ENCODE measurements around the gene GFAP.

GFAP gene

GRCh38 chr17:44921122-44921882, 6.0 kb upstream of the GFAP start:
- Histone ChIP-seq H3K4me1 (ENCODE audit: control insufficient read depth, insufficient read depth, low read length) (peaks cover 24% of the 10 kb centered on the region), H3K27me3 (ENCODE audit: control insufficient read depth in 1 of 2, insufficient read depth in 2 of 2, low read length in 2 of 2) (no peaks in the 10 kb centered on the region), H3K27ac (ENCODE audit: low read length) (no peak overlapping the region), H3K36me3 (ENCODE audit: control insufficient read depth in 2 of 2, insufficient read depth in 2 of 2, low read length in 2 of 2) (no peaks in the 10 kb centered on the region), H3K9me3 (ENCODE audit: control insufficient read depth in 2 of 2, low read length in 2 of 2) (no peaks in the 10 kb centered on the region), H3K9ac (ENCODE audit: low read length in 2 of 2) (no peak overlapping the region), H3K4me3 (ENCODE audit: low read length in 2 of 2) (no peak overlapping the region)

GRCh38 chr17:44920565-44920940, 5.3 kb upstream of the GFAP start:
- Histone ChIP-seq H3K9ac (ENCODE audit: low read length in 2 of 2) (no peak overlapping the region), H3K9me3 (ENCODE audit: control insufficient read depth in 2 of 2, low read length in 2 of 2) (no peaks in the 10 kb centered on the region), H3K27ac (ENCODE audit: low read length) (no peak overlapping the region), H3K36me3 (ENCODE audit: control insufficient read depth in 2 of 2, insufficient read depth in 2 of 2, low read length in 2 of 2) (no peaks in the 10 kb centered on the region), H3K27me3 (ENCODE audit: control insufficient read depth in 1 of 2, insufficient read depth in 2 of 2, low read length in 2 of 2) (no peaks in the 10 kb centered on the region), H3K4me3 (ENCODE audit: low read length in 2 of 2) (no peak overlapping the region), H3K4me1 (ENCODE audit: control insufficient read depth, insufficient read depth, low read length) (peaks cover 28% of the 10 kb centered on the region)

- Histone ChIP-seq H3K4me1 (ENCODE audit: control insufficient read depth, insufficient read depth, low read length) (peaks cover 28% of the 10 kb centered on the region), H3K4me3 (ENCODE audit: low read length in 2 of 2) (peak overlapping the region in 1 of 2 donors; percentile 3), H3K27ac (ENCODE audit: low read length) (no peak overlapping the region), H3K27me3 (ENCODE audit: control insufficient read depth in 1 of 2, insufficient read depth in 2 of 2, low read length in 2 of 2) (no peaks in the 10 kb centered on the region), H3K9ac (ENCODE audit: low read length in 2 of 2) (no peak overlapping the region), H3K36me3 (ENCODE audit: control insufficient read depth in 2 of 2, insufficient read depth in 2 of 2, low read length in 2 of 2) (no peaks in the 10 kb centered on the region), H3K9me3 (ENCODE audit: control insufficient read depth in 2 of 2, low read length in 2 of 2) (no peaks in the 10 kb centered on the region)
These were observed 4.7 kb upstream of the GFAP start for GRCh38 chr17:44919885-44920564.

- no peak overlapping the region for H3K27ac ChIP-seq (ENCODE audit: low read length)
- peaks cover 28% of the 10 kb centered on the region for H3K4me1 ChIP-seq (ENCODE audit: control insufficient read depth, insufficient read depth, low read length)
- no peaks in the 10 kb centered on the region for H3K9me3 ChIP-seq (ENCODE audit: control insufficient read depth in 2 of 2, low read length in 2 of 2)
- H3K9ac ChIP-seq (ENCODE audit: low read length in 2 of 2): no peak overlapping the region
- no peaks in the 10 kb centered on the region for H3K27me3 ChIP-seq (ENCODE audit: control insufficient read depth in 1 of 2, insufficient read depth in 2 of 2, low read length in 2 of 2)
- H3K36me3 ChIP-seq (ENCODE audit: control insufficient read depth in 2 of 2, insufficient read depth in 2 of 2, low read length in 2 of 2): no peaks in the 10 kb centered on the region
- no peak overlapping the region for H3K4me3 ChIP-seq (ENCODE audit: low read length in 2 of 2)
These were observed 4.1 kb upstream of the GFAP start for GRCh38 chr17:44919411-44919810.

- peaks cover 28% of the 10 kb centered on the region for H3K4me1 ChIP-seq (ENCODE audit: control insufficient read depth, insufficient read depth, low read length)
- no peak overlapping the region for H3K27ac ChIP-seq (ENCODE audit: low read length)
- no peak overlapping the region for H3K9ac ChIP-seq (ENCODE audit: low read length in 2 of 2)
- H3K27me3 ChIP-seq (ENCODE audit: control insufficient read depth in 1 of 2, insufficient read depth in 2 of 2, low read length in 2 of 2): no peaks in the 10 kb centered on the region
- H3K4me3 ChIP-seq (ENCODE audit: low read length in 2 of 2): no peak overlapping the region
- H3K9me3 ChIP-seq (ENCODE audit: control insufficient read depth in 2 of 2, low read length in 2 of 2): no peaks in the 10 kb centered on the region
- H3K36me3 ChIP-seq (ENCODE audit: control insufficient read depth in 2 of 2, insufficient read depth in 2 of 2, low read length in 2 of 2): no peaks in the 10 kb centered on the region
These were observed 2.7 kb upstream of the GFAP start for GRCh38 chr17:44918006-44918405.

GRCh38 chr17:44917456-44917855, 2.2 kb upstream of the GFAP start:
- no peaks in the 10 kb centered on the region for H3K9me3 ChIP-seq (ENCODE audit: control insufficient read depth in 2 of 2, low read length in 2 of 2)
- no peaks in the 10 kb centered on the region for H3K36me3 ChIP-seq (ENCODE audit: control insufficient read depth in 2 of 2, insufficient read depth in 2 of 2, low read length in 2 of 2)
- no peak overlapping the region for H3K4me3 ChIP-seq (ENCODE audit: low read length in 2 of 2)
- no peaks in the 10 kb centered on the region for H3K27me3 ChIP-seq (ENCODE audit: control insufficient read depth in 1 of 2, insufficient read depth in 2 of 2, low read length in 2 of 2)
- H3K9ac ChIP-seq (ENCODE audit: low read length in 2 of 2): no peak overlapping the region
- H3K4me1 ChIP-seq (ENCODE audit: control insufficient read depth, insufficient read depth, low read length): peaks cover 28% of the 10 kb centered on the region
- H3K27ac ChIP-seq (ENCODE audit: low read length): peak overlapping the region; percentile 53

GRCh38 chr17:44916781-44917241, 1.5 kb upstream of the GFAP start:
- Histone ChIP-seq H3K27ac (ENCODE audit: low read length) (peak overlapping the region; percentile 71), H3K4me1 (ENCODE audit: control insufficient read depth, insufficient read depth, low read length) (peaks cover 28% of the 10 kb centered on the region), H3K36me3 (ENCODE audit: control insufficient read depth in 2 of 2, insufficient read depth in 2 of 2, low read length in 2 of 2) (no peaks in the 10 kb centered on the region), H3K4me3 (ENCODE audit: low read length in 2 of 2) (no peak overlapping the region), H3K9ac (ENCODE audit: low read length in 2 of 2) (peak overlapping the region in 1 of 2 donors; percentile 26), H3K27me3 (ENCODE audit: control insufficient read depth in 1 of 2, insufficient read depth in 2 of 2, low read length in 2 of 2) (peaks cover 0 to 2% of the 10 kb centered on the region in 2 donors), H3K9me3 (ENCODE audit: control insufficient read depth in 2 of 2, low read length in 2 of 2) (no peaks in the 10 kb centered on the region)

GRCh38 chr17:44915862-44916780, 821 bp upstream of the GFAP start:
- Histone ChIP-seq H3K4me3 (ENCODE audit: low read length in 2 of 2) (no peak overlapping the region), H3K27me3 (ENCODE audit: control insufficient read depth in 1 of 2, insufficient read depth in 2 of 2, low read length in 2 of 2) (peaks cover 2 to 4% of the 10 kb centered on the region in 2 donors), H3K9ac (ENCODE audit: low read length in 2 of 2) (peak overlapping the region; percentile 21 to 26), H3K4me1 (ENCODE audit: control insufficient read depth, insufficient read depth, low read length) (peaks cover 35% of the 10 kb centered on the region), H3K36me3 (ENCODE audit: control insufficient read depth in 2 of 2, insufficient read depth in 2 of 2, low read length in 2 of 2) (no peaks in the 10 kb centered on the region), H3K9me3 (ENCODE audit: control insufficient read depth in 2 of 2, low read length in 2 of 2) (no peaks in the 10 kb centered on the region), H3K27ac (ENCODE audit: low read length) (peak overlapping the region; percentile 71)

- no peaks in the 10 kb centered on the region for H3K36me3 ChIP-seq (ENCODE audit: control insufficient read depth in 2 of 2, insufficient read depth in 2 of 2, low read length in 2 of 2)
- no peak overlapping the region for H3K27ac ChIP-seq (ENCODE audit: low read length)
- H3K27me3 ChIP-seq (ENCODE audit: control insufficient read depth in 1 of 2, insufficient read depth in 2 of 2, low read length in 2 of 2): peaks cover 4 to 5% of the 10 kb centered on the region in 2 donors
- no peak overlapping the region for H3K4me3 ChIP-seq (ENCODE audit: low read length in 2 of 2)
- peaks cover 32% of the 10 kb centered on the region for H3K4me1 ChIP-seq (ENCODE audit: control insufficient read depth, insufficient read depth, low read length)
- no peaks in the 10 kb centered on the region for H3K9me3 ChIP-seq (ENCODE audit: control insufficient read depth in 2 of 2, low read length in 2 of 2)
- H3K9ac ChIP-seq (ENCODE audit: low read length in 2 of 2): no peak overlapping the region
These were observed 515 bp downstream of the GFAP start for GRCh38 chr17:44914698-44915271.

GRCh38 chr17:44914148-44914547, 1.2 kb downstream of the GFAP start:
- H3K9ac ChIP-seq (ENCODE audit: low read length in 2 of 2): no peak overlapping the region
- H3K27ac ChIP-seq (ENCODE audit: low read length): no peak overlapping the region

More at GRCh38 chr17:44914148-44914547, 1.2 kb downstream of the GFAP start:
- Histone ChIP-seq H3K4me3 (ENCODE audit: low read length in 2 of 2) (no peak overlapping the region), H3K4me1 (ENCODE audit: control insufficient read depth, insufficient read depth, low read length) (peaks cover 35% of the 10 kb centered on the region), H3K27me3 (ENCODE audit: control insufficient read depth in 1 of 2, insufficient read depth in 2 of 2, low read length in 2 of 2) (peaks cover 4 to 5% of the 10 kb centered on the region in 2 donors), H3K36me3 (ENCODE audit: control insufficient read depth in 2 of 2, insufficient read depth in 2 of 2, low read length in 2 of 2) (no peaks in the 10 kb centered on the region), H3K9me3 (ENCODE audit: control insufficient read depth in 2 of 2, low read length in 2 of 2) (no peaks in the 10 kb centered on the region)
